Caki2 (cell line): ENCODE measurements around the gene PRKCD. TPM values are rescaled to one million over a fixed set of nuclear protein-coding genes. Genes with fewer than 3 reads are reported as not detected.
"Not testable (repeated sequence)": the region's sequence is repeated elsewhere in the genome, so short reads cannot be mapped to it uniquely, and the experiment has no call there.

Experiments
- DNase-seq: peaks from one replicate; pipeline ENCODE4 v3.0.0-alpha.2; 2015; ENCODE audit warnings: low read depth
- in situ Hi-C: cut with HindIII; loops from 2 replicates; pipeline ENCODE4 v1.10.0; 2016; ENCODE audit warnings: low sequenced_read_pairs, low pct_unique_long_range_greater_than_20kb, mixed read lengths
- total RNA-seq: library from RNA; depleted of rRNA; stranded (reverse); fragments of >200 nt; shearing (Covaris generic); gene quantifications from 2 replicates; pipeline ENCODE4 v1.2.3, GENCODE V29; 2014; ENCODE audit warnings: low replicate concordance

The PRKCD gene
- total RNA-seq, 1 experiment from 2014 or later, result 10.8 TPM

DNA sequence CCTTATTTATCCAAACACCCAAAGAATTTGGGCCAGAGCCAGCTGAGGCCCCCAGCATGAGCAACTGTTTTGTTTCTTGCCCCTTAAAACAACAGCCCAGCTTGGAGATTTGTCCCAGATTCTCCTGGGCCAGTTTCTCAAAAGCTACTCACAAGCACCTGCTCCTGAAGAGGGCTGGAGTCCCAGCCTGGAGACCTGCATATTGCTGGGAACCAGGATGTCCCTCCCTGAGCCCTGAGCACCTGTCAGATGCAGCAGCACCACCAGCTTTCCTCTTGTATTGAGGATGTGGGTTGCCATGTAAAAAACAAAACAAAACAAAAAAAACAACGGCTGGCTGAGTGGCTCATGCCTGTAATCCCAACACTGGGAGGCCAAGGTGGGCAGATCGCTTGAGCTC lies 23.8 kb upstream of the PRKCD start:
- in situ Hi-C loops, result no loop called here
- no peak for DNase-seq

DNA sequence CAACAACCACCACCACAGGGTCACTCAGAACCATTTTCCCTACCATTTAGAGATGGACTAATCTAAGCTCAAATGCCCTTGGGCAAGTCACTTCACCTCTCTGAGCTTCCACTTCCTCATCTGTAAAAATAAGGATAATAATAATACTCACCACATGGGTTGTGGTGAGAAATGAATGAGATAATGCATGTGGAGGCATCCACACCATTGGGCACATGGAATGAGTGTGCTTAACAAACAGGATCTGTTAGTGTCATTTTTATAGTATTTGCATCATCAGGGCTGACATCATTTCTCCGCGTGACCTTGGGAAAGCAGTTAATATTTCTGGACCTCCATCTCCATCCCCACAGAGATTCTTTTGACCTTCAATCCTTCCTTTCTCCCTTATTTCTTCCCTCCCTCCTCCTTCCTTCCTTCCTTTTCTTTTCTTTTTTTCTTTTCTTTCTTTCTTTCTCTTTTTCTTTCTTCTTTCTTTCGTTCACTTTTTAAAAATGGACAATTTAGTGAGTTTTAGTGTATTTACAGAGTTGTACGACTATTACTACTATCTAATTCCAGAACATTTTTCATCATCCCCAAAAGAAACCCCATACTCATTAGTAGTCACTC lies 23.1 kb upstream of the PRKCD start:
- DNase-seq, result no peak
- in situ Hi-C loops, result no loop called here

DNA sequence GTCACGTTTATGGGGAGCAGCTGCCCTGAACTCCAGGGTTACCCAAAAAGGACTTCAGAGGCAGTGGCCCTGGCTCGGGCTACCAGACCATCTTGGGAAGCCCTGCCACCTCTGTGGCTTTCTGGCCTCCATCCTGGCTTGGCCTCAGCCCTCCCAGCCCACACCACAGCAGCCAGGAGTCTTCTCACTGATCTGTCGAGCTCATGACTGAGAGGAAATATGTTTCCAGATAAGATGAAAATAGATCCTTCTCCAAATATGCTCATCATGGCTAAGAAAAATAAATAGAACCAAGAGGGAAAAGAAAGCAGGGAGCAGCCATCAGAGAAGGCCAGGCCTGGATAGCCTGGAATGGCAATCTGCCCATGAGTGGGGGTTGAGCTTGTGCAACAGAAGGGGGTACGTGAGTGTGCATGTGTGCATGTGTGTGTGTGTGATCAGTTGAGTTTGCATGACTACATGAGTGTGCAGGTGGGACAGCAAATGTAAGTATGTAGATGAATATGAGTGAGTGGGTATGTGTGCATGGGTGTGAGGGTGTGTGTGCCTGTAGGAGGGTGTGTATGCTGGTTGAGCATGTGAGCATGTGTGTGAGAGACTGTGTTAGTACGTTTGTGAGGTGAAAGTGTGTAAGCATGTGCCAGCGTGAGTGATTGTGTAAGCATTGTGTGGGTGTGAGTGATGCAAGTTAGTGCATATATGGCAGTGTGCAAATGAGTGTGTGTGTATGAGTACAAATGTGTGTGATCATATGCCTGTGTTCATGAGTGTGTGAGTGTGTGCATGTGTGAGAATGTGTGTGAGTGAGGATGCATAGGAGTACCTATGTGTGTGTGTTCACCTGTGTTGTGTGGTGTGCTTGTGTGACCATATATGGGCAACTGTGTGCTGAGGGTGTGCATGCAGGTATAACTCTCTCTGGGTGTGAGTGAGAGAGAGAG lies 20.8 kb upstream of the PRKCD start:
- in situ Hi-C loops, result no loop called here
- DNase-seq, result no peak

DNA sequence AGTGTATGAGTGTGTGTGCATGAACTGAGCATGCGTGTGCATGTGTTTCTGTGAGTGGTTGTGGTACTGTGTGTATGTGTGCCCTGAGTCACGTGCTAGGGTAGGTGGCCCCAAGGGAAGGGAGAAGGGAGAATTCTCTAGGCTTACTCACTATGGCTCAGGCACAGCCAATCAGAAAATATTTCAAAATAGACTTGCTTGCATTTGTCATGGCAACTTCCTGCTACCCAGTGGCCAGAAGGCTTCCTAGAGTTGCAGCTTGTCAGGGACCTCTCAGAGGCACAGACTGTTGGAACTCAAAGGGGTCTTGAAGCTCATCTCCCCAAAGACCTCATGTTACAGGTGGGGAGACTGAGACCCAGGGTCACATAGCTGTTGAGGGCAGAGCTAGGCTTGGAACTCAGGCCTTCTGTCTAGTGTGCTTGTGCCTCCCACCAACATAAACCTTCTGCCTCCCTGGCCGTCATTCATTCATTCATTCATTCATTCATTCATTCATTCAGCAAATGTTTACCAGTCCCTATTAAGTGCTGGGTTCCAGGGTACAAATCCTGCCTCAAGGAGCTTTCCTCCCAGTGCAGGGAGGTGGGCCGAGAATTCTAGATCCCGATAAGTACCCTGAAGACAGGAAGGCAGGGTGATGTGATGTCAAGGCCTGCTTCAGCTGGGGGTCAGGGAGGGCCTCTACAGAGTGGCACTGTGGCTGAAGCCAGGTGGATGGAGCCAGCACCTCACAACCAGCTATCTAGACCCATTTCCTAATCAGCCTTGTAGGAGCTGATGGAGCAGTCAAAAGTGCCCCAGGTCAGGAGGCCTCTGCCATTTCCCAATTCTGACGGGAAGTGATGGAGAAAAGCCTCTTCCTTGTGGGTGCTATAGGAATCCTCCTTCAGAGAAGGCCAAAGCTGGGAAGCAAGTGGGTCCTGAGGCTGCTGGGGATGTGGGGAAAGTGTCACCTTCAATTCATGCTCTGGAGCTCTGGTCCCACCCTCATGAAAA lies 19.9 kb upstream of the PRKCD start:
- in situ Hi-C loops, result no loop called here
- no peak for DNase-seq

DNA sequence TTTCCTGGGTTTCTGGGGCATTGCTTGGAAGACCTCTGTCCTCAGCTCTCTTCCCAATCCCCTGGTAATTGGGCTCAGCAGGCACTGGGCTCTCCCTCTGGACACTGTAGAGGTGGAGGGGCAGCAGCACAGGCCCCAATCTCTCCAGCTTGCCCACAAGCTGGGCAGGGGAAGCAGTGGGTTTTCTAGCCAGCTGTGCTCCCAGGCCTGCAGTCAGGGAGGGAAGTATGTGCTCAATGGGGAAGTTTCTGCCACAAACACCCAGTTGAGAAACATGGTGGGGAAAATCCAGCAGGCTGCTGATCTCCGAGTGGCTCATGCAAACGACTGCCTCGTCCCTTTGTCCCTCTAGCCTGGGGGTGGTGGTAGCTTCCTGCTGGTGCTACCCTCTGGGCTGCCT lies 18.0 kb upstream of the PRKCD start:
- in situ Hi-C loops, result no loop called here

DNA sequence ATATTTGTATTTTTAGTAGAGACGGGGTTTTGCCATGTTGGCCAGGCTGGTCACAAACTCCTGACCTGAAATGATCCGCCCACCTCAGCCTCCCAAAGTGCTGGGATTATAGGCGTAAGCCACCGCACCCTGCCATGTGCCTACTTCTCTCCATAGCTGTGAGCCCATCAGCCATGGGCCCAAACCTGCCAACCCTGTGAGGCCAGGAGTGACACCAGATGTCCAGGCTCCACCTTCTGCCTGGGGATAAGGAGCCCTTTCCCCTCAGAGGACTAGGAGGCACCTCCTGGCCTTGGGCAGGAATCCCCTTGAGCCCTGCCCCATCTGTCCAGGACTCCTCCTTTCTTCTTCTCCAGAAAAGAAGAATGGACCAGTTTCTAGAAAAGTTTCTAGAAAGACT lies 16.6 kb upstream of the PRKCD start:
- in situ Hi-C loops, result no loop called here
- no peak for DNase-seq

More for the DNA sequence above, 18.0 kb upstream of the PRKCD start:
- DNase-seq, result no peak

DNA sequence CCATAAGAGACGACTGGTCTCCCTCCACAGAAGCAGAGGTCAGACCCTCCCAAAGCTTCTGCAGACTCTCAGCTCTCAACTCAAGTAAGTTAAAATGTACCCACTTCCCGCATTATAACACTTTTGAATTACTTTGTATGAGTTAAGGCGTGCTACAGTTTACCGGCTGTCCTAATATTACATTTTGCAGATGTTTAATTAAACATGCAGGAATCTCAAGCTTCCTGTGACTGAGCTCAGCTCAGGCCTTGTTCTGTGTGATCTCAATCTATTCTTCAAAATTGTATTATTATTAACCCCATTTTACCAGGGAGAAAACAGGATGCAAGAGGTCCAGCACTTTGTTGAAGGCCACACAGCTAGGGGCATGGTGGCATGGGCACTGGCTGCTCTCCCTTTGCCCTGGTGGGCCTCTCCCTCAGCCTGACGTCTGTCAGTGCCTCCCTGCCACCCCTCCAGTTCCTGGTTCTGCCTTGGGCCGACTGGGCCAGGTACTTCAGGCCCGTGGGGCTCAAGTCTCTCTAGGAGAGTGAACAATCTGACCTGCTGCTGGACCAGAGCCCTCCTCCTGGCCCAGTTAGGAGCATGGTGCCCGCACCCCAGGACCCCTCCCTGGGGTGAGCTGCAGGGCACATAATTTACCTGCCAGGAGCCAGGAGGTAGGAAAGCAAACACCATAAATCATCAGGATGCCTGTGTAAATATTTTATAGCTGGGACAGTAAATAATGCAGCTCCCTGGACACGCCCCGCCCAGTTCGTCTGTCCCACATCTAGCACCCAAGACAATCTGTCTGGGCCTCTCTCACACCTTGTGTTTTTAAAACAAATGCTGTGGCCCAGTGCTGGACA lies 15.9 kb upstream of the PRKCD start:
- in situ Hi-C loops, result no loop called here
- DNase-seq, result no peak

DNA sequence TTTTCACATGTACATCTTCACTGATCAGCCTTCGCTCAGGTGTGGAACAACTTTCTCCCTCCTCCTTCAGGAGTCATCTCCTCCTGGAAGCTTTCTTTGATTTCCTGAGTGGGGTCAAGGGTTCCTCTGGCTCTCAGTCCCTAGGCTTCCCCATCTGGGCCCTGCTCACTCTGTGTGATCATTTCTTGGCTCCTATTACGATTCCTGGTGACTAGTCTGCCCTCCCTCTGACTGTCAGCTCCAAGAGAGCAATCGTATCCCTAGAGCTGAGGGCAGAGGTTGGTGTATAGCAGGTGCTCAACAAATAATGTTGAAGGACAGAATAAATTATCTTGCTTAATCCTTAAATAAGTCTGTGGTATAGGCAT lies 15.3 kb upstream of the PRKCD start:
- no peak for DNase-seq
- in situ Hi-C loops, result no loop called here

DNA sequence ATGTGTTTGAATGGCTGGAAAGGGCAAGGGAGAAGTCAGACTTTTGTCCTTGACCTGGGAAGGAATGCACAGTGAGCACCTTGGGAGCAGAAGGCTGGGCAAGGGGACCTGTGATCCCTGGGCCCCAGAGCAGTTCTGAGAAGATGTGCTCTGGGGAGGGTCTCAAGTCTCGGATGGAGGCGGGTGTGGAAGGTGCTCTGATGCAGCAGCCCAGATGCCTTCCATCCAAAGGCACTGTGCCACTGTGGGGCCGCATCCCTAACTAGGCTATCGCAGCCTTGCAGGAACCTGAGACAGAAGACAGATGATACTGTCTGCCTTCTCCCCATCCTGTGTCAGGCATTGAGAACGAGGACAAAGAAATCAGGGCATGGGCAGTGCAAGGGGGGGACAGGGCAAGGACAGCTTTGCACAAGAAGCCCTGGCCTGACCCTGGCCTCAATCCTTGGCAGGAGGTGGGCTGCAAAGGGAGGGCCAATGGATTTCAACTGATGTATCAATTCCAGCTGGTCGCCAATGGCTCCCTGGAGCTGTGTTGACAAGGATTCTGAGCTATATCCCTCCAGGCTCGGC lies 14.6 kb upstream of the PRKCD start:
- in situ Hi-C loops, result no loop called here

DNA sequence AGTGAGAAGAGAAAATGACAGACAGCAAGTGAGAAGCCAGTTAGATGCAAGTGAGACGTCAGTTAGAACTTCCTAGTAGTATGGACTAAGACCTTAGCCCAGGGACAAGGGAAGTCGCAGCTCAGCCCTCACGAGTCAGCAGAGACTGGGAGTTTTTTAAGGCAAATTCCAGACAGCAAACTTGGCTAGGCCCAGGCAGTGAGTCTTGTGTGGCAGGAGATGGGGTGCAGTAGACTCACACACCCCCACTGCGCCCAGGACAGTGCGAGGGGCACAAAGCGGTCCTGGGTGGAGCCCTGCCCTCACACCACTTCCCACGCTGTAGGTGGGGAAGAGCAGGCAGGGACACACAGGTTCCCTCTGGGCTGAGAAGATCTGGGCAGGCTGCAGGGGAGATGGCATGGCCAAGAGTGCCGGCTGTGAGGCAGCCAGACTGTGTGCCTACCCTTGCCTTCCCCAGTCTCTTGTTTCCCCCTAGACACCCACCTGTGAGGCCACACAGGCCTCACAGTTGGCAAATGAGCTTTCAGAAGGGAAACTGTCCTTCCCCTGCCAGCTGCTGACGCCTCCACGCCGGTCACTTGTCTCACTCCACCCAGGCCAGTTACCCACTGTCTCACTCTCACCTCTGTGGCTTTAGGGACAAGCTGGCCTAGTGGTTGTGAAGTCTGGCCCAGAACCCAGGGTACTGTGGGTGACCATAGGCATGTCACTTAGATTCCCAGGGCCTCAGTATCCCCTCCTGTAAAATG lies 13.7 kb upstream of the PRKCD start:
- in situ Hi-C loops, result no loop called here
- no peak for DNase-seq

More for the DNA sequence above, 14.6 kb upstream of the PRKCD start:
- no peak for DNase-seq

DNA sequence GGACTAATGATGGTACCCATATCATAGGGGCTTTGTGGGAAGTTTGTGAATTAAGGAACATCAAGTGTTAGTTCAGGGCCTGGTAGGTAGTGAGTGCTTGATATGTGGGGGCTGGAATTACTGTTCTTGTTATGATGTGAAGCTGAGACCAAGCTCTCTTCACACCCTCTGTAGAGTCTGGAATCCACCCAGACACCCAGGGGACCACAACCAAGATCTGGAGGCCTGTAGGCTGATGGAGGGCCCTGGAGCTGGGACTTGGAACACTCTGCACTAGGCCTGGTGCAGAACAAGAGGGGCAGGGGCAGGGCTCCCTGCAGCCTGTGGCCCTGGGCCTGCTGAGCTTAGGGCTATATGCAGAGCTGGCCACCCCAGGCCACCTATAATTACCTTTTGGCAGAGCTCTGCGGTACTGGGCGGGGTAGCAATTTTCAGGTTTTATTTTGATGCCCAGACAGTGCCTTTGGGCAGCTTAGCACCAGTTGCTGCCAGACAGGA lies 13.1 kb upstream of the PRKCD start:
- DNase-seq, result no peak
- in situ Hi-C loops, result no loop called here

DNA sequence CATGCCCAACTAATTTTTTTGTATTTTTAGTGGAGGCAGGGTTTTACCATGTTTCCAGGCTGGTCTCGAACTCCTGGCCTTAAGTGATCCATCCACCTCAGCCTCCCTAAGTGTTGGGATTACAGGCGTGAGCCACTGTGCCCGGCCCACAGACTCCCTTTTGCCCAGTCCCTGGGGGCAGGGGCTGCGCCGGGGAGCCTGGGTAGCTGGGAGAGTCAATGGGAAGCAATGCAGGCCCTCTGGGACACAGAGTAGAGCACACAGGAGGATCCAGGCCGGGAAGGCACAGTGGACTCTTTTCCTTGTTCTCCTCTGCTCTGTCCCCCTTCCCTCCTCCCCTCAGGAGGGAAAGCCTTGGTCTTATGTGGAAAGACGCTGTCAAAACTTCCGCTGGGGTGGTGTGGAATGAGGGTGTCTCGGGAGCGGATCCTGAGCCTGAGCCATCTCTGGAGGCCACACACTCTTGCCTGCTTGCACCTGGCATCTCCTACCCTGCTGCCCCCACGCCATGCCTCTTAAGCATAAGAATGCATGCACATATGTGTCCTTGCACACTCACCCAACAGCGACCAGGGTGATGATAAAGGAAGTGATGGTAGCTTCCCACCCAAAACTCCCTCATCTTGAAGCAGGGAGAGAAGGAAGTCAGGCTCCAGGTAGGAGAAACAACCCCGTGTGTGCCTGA lies 11.9 kb upstream of the PRKCD start:
- DNase-seq, result no peak
- in situ Hi-C loops, result no loop called here

DNA sequence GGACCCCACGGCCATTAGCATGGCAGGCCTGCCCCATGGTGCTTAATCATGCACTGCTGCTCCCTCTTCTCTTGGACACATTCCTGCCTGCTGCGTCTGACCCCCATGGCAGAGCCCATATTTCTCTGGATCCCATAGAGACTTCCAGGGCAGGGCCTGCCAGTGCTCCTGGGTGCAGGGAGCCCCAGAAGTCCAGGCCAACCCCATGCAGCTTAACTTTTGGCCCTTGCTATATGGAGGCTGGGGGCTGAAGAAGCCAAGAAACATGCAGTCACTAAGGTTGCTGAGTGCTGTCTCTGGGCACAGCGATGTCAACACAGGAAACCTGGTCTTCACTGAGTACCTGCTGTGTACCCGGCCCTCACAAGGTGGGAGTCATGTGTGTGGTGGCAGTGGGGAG lies 11.3 kb upstream of the PRKCD start:
- in situ Hi-C loops, result no loop called here
- no peak for DNase-seq

DNA sequence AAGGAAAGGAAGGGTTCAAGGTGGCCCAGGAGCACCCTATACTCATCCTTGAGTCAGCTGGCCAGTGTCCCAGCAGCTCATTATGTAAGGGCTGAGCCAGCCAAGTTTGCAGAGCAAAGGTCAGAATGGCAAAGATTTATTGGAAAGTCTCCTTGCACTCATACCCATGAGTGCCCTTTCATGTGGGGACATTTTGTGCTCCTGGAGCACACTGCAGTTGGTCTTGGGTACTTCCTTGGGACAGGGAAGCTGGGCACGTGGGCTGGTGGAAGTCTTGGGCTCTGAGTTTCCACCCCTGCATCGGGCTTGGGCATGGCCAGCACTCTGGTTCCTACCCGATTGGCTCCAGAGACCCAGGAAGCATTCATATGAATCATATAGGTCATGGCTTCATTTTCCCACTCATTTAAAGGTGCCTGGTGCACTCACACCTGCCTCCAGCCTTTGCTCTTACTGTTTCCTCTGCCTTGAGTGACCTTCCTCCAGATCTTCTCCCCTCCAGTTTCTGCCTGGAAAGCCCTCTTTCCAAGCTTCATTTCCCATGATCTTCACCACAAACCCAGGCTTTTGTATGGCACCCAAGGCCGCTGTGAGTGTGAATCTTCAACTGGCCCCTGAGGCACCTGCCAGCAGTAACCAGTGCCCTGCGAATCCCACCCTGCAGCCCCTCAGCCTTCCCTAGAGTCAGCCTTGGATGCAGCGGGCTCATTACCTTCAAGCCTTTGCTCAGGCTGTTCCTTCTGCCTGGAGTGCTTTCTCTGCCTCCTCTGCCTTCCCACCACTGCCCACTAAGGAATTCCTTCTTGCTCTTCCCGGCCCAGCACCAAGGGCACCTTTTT lies 10.5 kb upstream of the PRKCD start:
- peak; percentile 15 for DNase-seq
- in situ Hi-C loops, result no loop called here

DNA sequence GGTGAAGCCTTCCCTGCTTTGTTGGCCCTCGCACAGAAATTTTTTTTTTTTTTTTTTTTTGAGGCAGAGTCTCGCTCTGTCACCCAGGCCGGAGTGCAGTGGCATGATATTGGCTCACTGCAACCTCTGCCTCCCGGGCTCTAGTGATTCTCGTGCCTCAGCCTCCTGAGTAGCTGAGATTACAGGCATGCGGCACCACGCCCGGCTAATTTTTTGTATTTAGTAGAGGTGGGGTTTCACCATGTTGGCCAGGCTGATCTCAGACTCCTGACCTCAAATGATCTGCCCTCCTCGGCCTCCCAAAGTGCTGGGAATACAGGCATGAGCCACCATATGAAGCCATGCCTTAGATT lies 9.9 kb upstream of the PRKCD start:
- DNase-seq, in situ Hi-C loops: not testable (repeated sequence)
